ENCODE measurements around the gene HSFX3. TPM values are rescaled to one million over a fixed set of nuclear protein-coding genes. Genes with fewer than 3 reads are reported as not detected.

The HSFX3 gene
- total RNA-seq, 1 donor from 2014 or later = not detected

DNA sequence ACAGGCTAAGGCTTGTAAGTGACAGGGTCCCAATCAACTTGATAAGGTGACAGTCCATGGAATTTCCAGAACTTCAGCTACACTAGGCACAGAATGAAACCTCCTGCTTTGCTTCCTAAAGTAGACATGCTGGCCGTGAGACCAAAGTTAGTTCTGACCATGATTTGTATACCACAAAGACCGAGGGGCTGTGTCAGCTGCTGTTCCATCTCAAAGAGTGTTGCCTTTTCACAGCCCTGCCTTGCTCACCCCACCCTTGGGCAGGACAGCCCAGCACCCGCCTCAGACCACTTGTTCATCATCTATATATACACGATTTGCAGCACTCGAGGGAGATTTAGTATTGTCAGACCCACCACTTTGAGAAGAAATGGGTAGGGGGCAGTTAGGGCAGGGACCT, 50.0 kb downstream of the HSFX3 start:
- Histone ChIP-seq H3K4me3 (ENCODE audit: insufficient read depth, low read depth, low read length) (no peak overlapping the region), H3K9ac (ENCODE audit: low read length) (no peak overlapping the region), H3K4me1 (ENCODE audit: insufficient read depth, low read length) (peaks cover 40% of the 10 kb centered on the region), H3K27ac (ENCODE audit: low read depth, low read length) (no peak overlapping the region), H4K20me1 (ENCODE audit: insufficient read depth, low read length) (peaks cover 20% of the 10 kb centered on the region), H3K27me3 (ENCODE audit: insufficient read depth, low read length) (no peaks in the 10 kb centered on the region), H3K36me3 (ENCODE audit: insufficient read depth, low read length) (peaks cover 19% of the 10 kb centered on the region), H2AFZ (ENCODE audit: low read depth, low read length) (no peak overlapping the region), H3K79me2 (ENCODE audit: insufficient read depth, low read length) (peaks cover 27% of the 10 kb centered on the region), H3K9me3 (ENCODE audit: insufficient read depth, low read depth, low read length) (no peaks in the 10 kb centered on the region), H3K4me2 (ENCODE audit: low read length) (no peak overlapping the region)
- no peaks in the 10 kb centered on the region for H3K27me3 Mint-ChIP-seq (ENCODE audit: low read depth, unreplicated experiment)
- no peak overlapping the region for H3K27ac Mint-ChIP-seq (ENCODE audit: unreplicated experiment)
- peaks cover 28% of the 10 kb centered on the region for H3K4me1 Mint-ChIP-seq (ENCODE audit: low read depth, unreplicated experiment)
- peaks cover 2% of the 10 kb centered on the region for H3K36me3 Mint-ChIP-seq (ENCODE audit: low read depth, unreplicated experiment)
- H3K9me3 Mint-ChIP-seq (ENCODE audit: unreplicated experiment) = no peaks in the 10 kb centered on the region
- H3K4me3 Mint-ChIP-seq (ENCODE audit: unreplicated experiment) = no peak overlapping the region
- FAIRE-seq (no peak), DNase-seq (ENCODE audit: low read depth) (no peak)
- TF ChIP-seq EZH2 (IDR thresholded peaks at IDR 0.05; ENCODE audit: insufficient read depth, low read length) = no peak
- TF ChIP-seq, protein P1, sequence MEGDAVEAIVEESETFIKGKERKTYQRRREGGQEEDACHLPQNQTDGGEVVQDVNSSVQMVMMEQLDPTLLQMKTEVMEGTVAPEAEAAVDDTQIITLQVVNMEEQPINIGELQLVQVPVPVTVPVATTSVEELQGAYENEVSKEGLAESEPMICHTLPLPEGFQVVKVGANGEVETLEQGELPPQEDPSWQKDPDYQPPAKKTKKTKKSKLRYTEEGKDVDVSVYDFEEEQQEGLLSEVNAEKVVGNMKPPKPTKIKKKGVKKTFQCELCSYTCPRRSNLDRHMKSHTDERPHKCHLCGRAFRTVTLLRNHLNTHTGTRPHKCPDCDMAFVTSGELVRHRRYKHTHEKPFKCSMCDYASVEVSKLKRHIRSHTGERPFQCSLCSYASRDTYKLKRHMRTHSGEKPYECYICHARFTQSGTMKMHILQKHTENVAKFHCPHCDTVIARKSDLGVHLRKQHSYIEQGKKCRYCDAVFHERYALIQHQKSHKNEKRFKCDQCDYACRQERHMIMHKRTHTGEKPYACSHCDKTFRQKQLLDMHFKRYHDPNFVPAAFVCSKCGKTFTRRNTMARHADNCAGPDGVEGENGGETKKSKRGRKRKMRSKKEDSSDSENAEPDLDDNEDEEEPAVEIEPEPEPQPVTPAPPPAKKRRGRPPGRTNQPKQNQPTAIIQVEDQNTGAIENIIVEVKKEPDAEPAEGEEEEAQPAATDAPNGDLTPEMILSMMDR (IDR thresholded peaks at IDR 0.05; ENCODE audit: insufficient read depth, low read depth, low read length) = no peak

DNA sequence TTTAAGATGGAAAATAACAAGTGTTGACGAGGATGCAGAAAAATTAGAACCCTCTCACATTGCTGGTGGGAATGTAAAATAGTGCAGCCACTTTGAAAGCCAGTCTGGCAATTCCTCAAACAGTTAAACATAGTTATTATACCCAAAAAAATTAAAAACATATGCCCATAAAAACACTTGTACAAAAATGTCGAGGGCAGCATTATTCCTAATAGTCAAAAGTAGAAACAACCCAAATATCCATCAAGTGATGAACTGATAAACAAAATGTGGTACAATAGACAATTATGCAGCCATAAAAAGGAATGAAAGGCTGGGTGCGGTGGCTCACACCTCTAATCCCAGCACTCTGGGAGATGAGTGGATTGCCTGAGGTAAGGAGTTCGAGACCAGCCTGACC, 51.0 kb downstream of the HSFX3 start:
- Mint-ChIP-seq H3K4me1 (ENCODE audit: low read depth, unreplicated experiment) (peaks cover 28% of the 10 kb centered on the region), H3K9me3 (ENCODE audit: unreplicated experiment) (no peaks in the 10 kb centered on the region), H3K27me3 (ENCODE audit: low read depth, unreplicated experiment) (no peaks in the 10 kb centered on the region), H3K27ac (ENCODE audit: unreplicated experiment) (no peak overlapping the region), H3K36me3 (ENCODE audit: low read depth, unreplicated experiment) (peaks cover 2% of the 10 kb centered on the region), H3K4me3 (ENCODE audit: unreplicated experiment) (no peak overlapping the region)
- no peak for DNase-seq (ENCODE audit: low read depth)
- Histone ChIP-seq H3K9me3 (ENCODE audit: insufficient read depth, low read depth, low read length) (no peaks in the 10 kb centered on the region), H2AFZ (ENCODE audit: low read depth, low read length) (no peak overlapping the region), H3K9ac (ENCODE audit: low read length) (no peak overlapping the region), H4K20me1 (ENCODE audit: insufficient read depth, low read length) (peaks cover 20% of the 10 kb centered on the region), H3K4me1 (ENCODE audit: insufficient read depth, low read length) (peaks cover 41% of the 10 kb centered on the region), H3K79me2 (ENCODE audit: insufficient read depth, low read length) (peaks cover 18% of the 10 kb centered on the region), H3K27ac (ENCODE audit: low read depth, low read length) (no peak overlapping the region), H3K4me2 (ENCODE audit: low read length) (no peak overlapping the region), H3K27me3 (ENCODE audit: insufficient read depth, low read length) (no peaks in the 10 kb centered on the region), H3K36me3 (ENCODE audit: insufficient read depth, low read length) (peaks cover 21% of the 10 kb centered on the region), H3K4me3 (ENCODE audit: insufficient read depth, low read depth, low read length) (no peak overlapping the region)
- FAIRE-seq = no peak
- TF ChIP-seq EZH2 (IDR thresholded peaks at IDR 0.05; ENCODE audit: insufficient read depth, low read length) = no peak
- TF ChIP-seq, protein P1 (IDR thresholded peaks at IDR 0.05; ENCODE audit: insufficient read depth, low read depth, low read length) = no peak

Other genes starting within 250 kb of the HSFX3 start
- 127 and 130 TPM in 2 replicates for gene IDS, start 44.6 kb downstream of the HSFX3 start, total RNA-seq
- gene EOLA1, start 8.9 kb downstream of the HSFX3 start, total RNA-seq = 12.4 and 13.6 TPM in 2 replicates
- gene MAGEA9B, start 37.5 kb upstream of the HSFX3 start, total RNA-seq = not detected in 2 replicates
- gene HSFX2, start 45.4 kb upstream of the HSFX3 start, total RNA-seq = 0.24 TPM in 1 of 2 replicates, not detected in the other
- 28.8 and 32.5 TPM in 2 replicates for gene TMEM185A, start 81.9 kb upstream of the HSFX3 start, total RNA-seq
- not detected in 2 replicates for gene MAGEA11, start 162.1 kb upstream of the HSFX3 start, total RNA-seq
- gene HSFX1, start 224.1 kb upstream of the HSFX3 start, total RNA-seq = 0.75 and 1.5 TPM in 2 replicates
- not detected in 2 replicates for gene MAGEA9, start 232.0 kb upstream of the HSFX3 start, total RNA-seq

Measured in astrocyte (in vitro differentiated cells and primary cell).